DND-41 (cell line): ENCODE measurements around the gene TMEM138.

Source experiments
- ATAC-seq: fragments of 200-7000 bp; cut with Tn5 transposase; 3 replicates; pipeline ENCODE4 v1.9.1; 2021; ENCODE audit warnings: low read depth; ENCODE audit not compliant: insufficient read depth
- DNase-seq: peaks from one replicate; pipeline ENCODE4 v3.0.0-alpha.2; 2020
- H2AFZ ChIP-seq: 2 replicates; pipeline ENCODE4 v1.6.0; 2012; ENCODE audit warnings: low read depth, low read length
- H3K27ac ChIP-seq: 2 replicates; pipeline ENCODE4 v1.5.1; 2012; ENCODE audit warnings: low read length, inconsistent platforms
- H3K27me3 ChIP-seq: fragments of 200-600 bp; sonication (generic); 2 replicates; pipeline ENCODE4 v1.6.0; 2012; ENCODE audit warnings: low read length, mild to moderate bottlenecking, inconsistent platforms; ENCODE audit not compliant: insufficient read depth, poor library complexity
- H3K36me3 ChIP-seq: 2 replicates; pipeline ENCODE4 v1.5.1; 2012; ENCODE audit warnings: low read length, inconsistent platforms; ENCODE audit not compliant: insufficient read depth
- H3K4me1 ChIP-seq: 2 replicates; pipeline ENCODE4 v1.5.1; 2012; ENCODE audit warnings: mild to moderate bottlenecking, low read length; ENCODE audit not compliant: insufficient read depth
- H3K4me2 ChIP-seq: 2 replicates; pipeline ENCODE4 v1.6.0; 2012; ENCODE audit warnings: mild to moderate bottlenecking, moderate library complexity, low read length, inconsistent platforms; ENCODE audit not compliant: insufficient read depth
- H3K4me3 ChIP-seq, 2 experiments: fragments of 200-600 bp in 1 of 2; shearing (Covaris generic) in 1 of 2; 2 replicates each; pipeline ENCODE4 v1.5.1; 2012 to 2016; ENCODE audit warnings: inconsistent platforms in 2 of 2, low read length in 2 of 2, mild to moderate bottlenecking in 2 of 2, low read depth in 1 of 2, moderate library complexity in 1 of 2
- H3K79me2 ChIP-seq: 2 replicates; pipeline ENCODE4 v1.6.0; 2012; ENCODE audit warnings: low read length, inconsistent platforms; ENCODE audit not compliant: insufficient read depth
- H3K9ac ChIP-seq: 2 replicates; pipeline ENCODE4 v1.6.0; 2012; ENCODE audit warnings: low read depth, mild to moderate bottlenecking, inconsistent platforms, low read length, moderate library complexity
- H3K9me3 ChIP-seq: 2 replicates; pipeline ENCODE4 v1.5.1; 2012; ENCODE audit warnings: low read length, moderate library complexity, mild to moderate bottlenecking, inconsistent platforms; ENCODE audit not compliant: insufficient read depth, severe bottlenecking
- H4K20me1 ChIP-seq: 2 replicates; pipeline ENCODE4 v1.6.0; 2012; ENCODE audit warnings: low read length; ENCODE audit not compliant: insufficient read depth
- EZH2 ChIP-seq: IDR thresholded peaks from 3 replicates; pipeline ENCODE4 v1.6.1; 2012; ENCODE audit warnings: borderline replicate concordance, low read depth, mild to moderate bottlenecking, moderate library complexity, low read length, inconsistent platforms; ENCODE audit not compliant: severe bottlenecking
- TF ChIP-seq, protein P1 (sequence below): IDR thresholded peaks from 2 replicates; pipeline ENCODE4 v1.5.1; 2012; ENCODE audit warnings: borderline replicate concordance, low read length, moderate library complexity, mild to moderate bottlenecking; ENCODE audit not compliant: poor library complexity, severe bottlenecking; ENCODE audit errors: extremely low read depth

Gene TMEM138

DNA sequence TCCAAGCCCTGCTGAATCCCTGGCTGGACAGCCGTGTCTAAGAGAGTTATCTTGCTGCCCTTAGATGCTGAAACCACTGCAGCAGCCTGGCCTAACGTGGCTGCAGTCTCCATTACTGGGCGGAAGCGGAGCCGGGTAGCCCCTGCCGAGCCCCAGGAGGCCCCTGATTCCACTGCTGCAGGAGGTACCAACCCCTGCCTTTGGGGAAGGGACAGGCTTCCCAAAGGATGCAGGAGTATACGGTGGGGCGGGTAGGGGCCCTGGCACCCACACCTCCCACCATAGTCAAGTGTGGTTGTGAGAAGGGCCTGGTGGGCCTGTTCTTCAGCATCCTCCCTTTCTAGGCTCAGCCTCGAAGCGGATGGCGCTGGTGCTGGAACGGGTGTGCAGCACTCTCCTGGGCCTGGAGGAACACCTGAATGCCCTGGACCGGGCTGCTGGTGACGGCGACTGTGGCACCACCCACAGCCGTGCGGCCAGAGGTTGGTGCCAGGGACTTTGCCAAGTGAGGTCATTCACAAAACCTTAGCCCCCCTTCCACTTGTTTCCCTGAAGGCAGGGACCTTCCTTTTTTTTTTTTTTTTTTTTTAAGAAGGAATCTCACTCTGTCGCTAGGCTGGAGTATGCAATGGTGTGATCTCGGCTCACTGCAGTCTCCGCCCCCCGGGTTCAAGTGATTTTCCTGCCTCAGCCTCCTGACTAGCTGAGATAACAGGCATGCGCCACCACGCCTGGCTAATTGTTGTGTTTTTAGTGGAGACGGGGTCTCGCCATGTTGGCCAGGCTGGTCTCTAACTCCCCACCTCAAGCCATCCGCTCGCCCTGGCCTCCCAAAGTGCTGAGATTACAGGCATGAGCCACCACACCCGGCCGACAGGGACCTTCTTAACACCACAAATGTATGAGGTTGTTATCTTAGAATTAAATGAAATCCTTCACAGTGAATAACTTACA is 18.1 kb upstream of the TMEM138 start:
- Histone ChIP-seq H3K4me2 (no peak overlapping the region), H3K79me2 (no peaks in the 10 kb centered on the region), H2AFZ (no peak overlapping the region), H3K4me1 (no peaks in the 10 kb centered on the region), H3K9me3 (no peaks in the 10 kb centered on the region), H4K20me1 (no peaks in the 10 kb centered on the region), H3K27ac (no peak overlapping the region), H3K27me3 (no peaks in the 10 kb centered on the region), H3K9ac (no peak overlapping the region), H3K4me3 (no peak overlapping the region), H3K36me3 (peaks cover 29% of the 10 kb centered on the region)
- DNase-seq (no peak), ATAC-seq (no peak)
- no peak for TF ChIP-seq EZH2
- TF ChIP-seq, protein P1, sequence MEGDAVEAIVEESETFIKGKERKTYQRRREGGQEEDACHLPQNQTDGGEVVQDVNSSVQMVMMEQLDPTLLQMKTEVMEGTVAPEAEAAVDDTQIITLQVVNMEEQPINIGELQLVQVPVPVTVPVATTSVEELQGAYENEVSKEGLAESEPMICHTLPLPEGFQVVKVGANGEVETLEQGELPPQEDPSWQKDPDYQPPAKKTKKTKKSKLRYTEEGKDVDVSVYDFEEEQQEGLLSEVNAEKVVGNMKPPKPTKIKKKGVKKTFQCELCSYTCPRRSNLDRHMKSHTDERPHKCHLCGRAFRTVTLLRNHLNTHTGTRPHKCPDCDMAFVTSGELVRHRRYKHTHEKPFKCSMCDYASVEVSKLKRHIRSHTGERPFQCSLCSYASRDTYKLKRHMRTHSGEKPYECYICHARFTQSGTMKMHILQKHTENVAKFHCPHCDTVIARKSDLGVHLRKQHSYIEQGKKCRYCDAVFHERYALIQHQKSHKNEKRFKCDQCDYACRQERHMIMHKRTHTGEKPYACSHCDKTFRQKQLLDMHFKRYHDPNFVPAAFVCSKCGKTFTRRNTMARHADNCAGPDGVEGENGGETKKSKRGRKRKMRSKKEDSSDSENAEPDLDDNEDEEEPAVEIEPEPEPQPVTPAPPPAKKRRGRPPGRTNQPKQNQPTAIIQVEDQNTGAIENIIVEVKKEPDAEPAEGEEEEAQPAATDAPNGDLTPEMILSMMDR: no peak

DNA sequence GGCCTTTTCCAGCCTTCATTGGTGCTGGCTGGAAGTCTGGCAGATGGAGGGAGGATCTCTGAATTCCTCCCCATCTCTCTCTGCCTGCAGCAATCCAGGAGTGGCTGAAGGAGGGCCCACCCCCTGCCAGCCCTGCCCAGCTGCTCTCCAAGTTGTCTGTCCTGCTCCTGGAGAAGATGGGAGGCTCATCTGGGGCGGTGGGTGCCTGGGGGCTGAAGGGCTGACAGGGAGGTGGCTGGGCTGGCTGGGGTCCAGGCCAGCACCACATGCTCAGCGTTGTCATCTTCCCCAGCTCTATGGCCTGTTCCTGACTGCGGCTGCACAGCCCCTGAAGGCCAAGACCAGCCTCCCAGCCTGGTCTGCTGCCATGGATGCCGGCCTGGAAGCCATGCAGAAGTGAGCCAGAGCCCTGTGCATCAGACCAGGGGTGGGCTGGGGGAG is 17.0 kb upstream of the TMEM138 start:
- H3K27ac ChIP-seq: no peak overlapping the region
- H3K9ac ChIP-seq: no peak overlapping the region
- no peak overlapping the region for H3K4me3 ChIP-seq
- no peaks in the 10 kb centered on the region for H3K4me1 ChIP-seq
- peaks cover 40% of the 10 kb centered on the region for H3K36me3 ChIP-seq
- no peaks in the 10 kb centered on the region for H3K79me2 ChIP-seq
- no peak for ATAC-seq
- no peak overlapping the region for H3K4me2 ChIP-seq
- H2AFZ ChIP-seq: no peak overlapping the region
- no peaks in the 10 kb centered on the region for H3K27me3 ChIP-seq
- no peak for DNase-seq
- H4K20me1 ChIP-seq: no peaks in the 10 kb centered on the region
- no peaks in the 10 kb centered on the region for H3K9me3 ChIP-seq
- TF ChIP-seq, protein P1: no peak
- no peak for TF ChIP-seq EZH2

DNA sequence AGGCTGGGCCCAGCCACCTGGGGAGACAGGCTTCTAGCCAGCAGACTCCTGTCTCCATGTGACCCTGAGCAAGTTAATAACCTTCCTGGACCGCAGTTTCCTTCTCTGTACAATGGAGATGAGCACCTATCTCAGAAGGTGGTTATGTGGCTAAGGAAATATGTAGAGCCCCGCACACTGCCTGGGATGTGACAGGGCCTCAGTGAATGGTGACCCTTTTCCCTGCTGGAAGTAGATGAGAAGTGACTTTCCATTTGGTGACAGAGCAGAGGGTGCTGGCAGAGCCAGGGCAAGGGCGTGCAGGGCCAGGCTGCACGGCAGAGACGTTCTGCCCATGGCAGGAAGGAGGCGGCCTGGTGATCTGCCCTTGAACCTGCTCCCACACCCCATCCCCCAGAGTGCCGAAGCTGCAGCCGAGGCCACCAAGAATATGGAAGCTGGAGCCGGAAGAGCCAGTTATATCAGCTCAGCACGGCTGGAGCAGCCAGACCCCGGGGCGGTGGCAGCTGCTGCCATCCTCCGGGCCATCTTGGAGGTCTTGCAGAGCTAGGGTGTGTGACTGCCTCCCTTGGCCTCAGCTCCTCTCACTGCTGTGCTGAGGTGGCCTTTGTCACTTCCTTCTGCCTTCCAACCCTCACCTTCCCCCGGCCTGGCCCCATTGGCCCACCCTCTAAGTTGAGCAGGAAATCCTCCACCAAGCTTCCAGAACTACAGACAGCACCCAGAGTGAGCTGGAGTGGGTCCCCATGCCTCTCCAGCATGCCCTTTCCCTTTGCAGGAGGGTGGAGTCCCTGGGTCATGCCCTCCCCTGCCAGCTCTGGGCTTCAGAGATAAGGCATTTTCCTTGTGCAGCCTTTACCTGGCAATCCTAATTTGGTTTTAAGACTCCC is 16.0 kb upstream of the TMEM138 start:
- H2AFZ ChIP-seq: no peak overlapping the region
- DNase-seq (peak; percentile 11), ATAC-seq (peak; percentile 31; the same call in 2 of the 3 replicates)
- peaks cover 47% of the 10 kb centered on the region for H3K36me3 ChIP-seq
- TF ChIP-seq, protein P1: no peak
- TF ChIP-seq EZH2: no peak
- no peaks in the 10 kb centered on the region for H4K20me1 ChIP-seq
- H3K79me2 ChIP-seq: no peaks in the 10 kb centered on the region
- no peaks in the 10 kb centered on the region for H3K9me3 ChIP-seq
- no peaks in the 10 kb centered on the region for H3K27me3 ChIP-seq
- H3K4me2 ChIP-seq: no peak overlapping the region
- H3K4me3 ChIP-seq: no peak overlapping the region
- H3K27ac ChIP-seq: no peak overlapping the region
- H3K4me1 ChIP-seq: no peaks in the 10 kb centered on the region
- no peak overlapping the region for H3K9ac ChIP-seq
